Bronchial epithelial cell (primary cell): ENCODE results near the gene NECTIN2. TPM values are rescaled to one million over a fixed set of nuclear protein-coding genes. Genes with fewer than 3 reads are reported as not detected.

Source experiments
- DNase-seq: peaks from one replicate; pipeline ENCODE4 v3.0.0-alpha.2; 2010; ENCODE audit warnings: low read depth
- FAIRE-seq: peaks from 2 replicates; lab custom pipeline; 2011; peaks lifted over from hg19 to GRCh38; lab: Jason Lieb, UNC
- H3K27me3 ChIP-seq: 2 replicates; pipeline ENCODE4 v1.5.1; 2011; ENCODE audit warnings: low read length; ENCODE audit not compliant: control insufficient read depth, insufficient read depth
- H3K36me3 ChIP-seq: 2 replicates; pipeline ENCODE4 v1.5.1; 2011; ENCODE audit warnings: low read length; ENCODE audit not compliant: control insufficient read depth, insufficient read depth
- H3K4me3 ChIP-seq: 2 replicates; pipeline ENCODE4 v1.5.1; 2011; ENCODE audit warnings: mild to moderate bottlenecking, low read depth, low read length, control low read depth
- total RNA-seq: library from RNA; depleted of rRNA; stranded (reverse); fragments of >200 nt; gene quantifications from 2 replicates; pipeline ENCODE4 v1.2.1, GENCODE V29; 2014
- TF ChIP-seq, protein P1 (sequence below): IDR thresholded peaks from 2 replicates; pipeline ENCODE4 v1.5.1; 2011; ENCODE audit warnings: mild to moderate bottlenecking, moderate library complexity, low read length, control low read depth, inconsistent platforms; ENCODE audit not compliant: insufficient read depth, severe bottlenecking

The NECTIN2 gene
- total RNA-seq, 1 donor from 2014 or later = 30.3 TPM

DNA sequence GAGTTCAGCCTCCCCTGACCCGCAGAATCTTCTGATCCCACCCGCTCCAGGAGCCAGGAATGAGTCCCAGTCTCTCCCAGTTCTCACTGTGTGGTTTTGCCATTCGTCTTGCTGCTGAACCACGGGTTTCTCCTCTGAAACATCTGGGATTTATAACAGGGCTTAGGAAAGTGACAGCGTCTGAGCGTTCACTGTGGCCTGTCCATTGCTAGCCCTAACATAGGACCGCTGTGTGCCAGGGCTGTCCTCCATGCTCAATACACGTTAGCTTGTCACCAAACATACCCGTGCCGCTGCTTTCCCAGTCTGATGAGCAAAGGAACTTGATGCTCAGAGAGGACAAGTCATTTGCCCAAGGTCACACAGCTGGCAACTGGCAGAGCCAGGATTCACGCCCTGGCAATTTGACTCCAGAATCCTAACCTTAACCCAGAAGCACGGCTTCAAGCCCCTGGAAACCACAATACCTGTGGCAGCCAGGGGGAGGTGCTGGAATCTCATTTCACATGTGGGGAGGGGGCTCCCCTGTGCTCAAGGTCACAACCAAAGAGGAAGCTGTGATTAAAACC lies 58.4 kb downstream of the NECTIN2 start:
- H3K4me3 ChIP-seq = no peak overlapping the region
- FAIRE-seq = no peak
- peaks cover 15% of the 10 kb centered on the region for H3K36me3 ChIP-seq
- TF ChIP-seq, protein P1, sequence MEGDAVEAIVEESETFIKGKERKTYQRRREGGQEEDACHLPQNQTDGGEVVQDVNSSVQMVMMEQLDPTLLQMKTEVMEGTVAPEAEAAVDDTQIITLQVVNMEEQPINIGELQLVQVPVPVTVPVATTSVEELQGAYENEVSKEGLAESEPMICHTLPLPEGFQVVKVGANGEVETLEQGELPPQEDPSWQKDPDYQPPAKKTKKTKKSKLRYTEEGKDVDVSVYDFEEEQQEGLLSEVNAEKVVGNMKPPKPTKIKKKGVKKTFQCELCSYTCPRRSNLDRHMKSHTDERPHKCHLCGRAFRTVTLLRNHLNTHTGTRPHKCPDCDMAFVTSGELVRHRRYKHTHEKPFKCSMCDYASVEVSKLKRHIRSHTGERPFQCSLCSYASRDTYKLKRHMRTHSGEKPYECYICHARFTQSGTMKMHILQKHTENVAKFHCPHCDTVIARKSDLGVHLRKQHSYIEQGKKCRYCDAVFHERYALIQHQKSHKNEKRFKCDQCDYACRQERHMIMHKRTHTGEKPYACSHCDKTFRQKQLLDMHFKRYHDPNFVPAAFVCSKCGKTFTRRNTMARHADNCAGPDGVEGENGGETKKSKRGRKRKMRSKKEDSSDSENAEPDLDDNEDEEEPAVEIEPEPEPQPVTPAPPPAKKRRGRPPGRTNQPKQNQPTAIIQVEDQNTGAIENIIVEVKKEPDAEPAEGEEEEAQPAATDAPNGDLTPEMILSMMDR = peak; percentile 17
- no peaks in the 10 kb centered on the region for H3K27me3 ChIP-seq
- no peak for DNase-seq

DNA sequence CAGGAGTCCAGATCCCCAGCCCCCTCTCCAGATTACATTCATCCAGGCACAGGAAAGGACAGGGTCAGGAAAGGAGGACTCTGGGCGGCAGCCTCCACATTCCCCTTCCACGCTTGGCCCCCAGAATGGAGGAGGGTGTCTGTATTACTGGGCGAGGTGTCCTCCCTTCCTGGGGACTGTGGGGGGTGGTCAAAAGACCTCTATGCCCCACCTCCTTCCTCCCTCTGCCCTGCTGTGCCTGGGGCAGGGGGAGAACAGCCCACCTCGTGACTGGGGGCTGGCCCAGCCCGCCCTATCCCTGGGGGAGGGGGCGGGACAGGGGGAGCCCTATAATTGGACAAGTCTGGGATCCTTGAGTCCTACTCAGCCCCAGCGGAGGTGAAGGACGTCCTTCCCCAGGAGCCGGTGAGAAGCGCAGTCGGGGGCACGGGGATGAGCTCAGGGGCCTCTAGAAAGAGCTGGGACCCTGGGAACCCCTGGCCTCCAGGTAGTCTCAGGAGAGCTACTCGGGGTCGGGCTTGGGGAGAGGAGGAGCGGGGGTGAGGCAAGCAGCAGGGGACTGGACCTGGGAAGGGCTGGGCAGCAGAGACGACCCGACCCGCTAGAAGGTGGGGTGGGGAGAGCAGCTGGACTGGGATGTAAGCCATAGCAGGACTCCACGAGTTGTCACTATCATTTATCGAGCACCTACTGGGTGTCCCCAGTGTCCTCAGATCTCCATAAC lies 59.5 kb downstream of the NECTIN2 start, which contains the start of gene APOE:
APOE (plus strand) TSS at position 360 of the 724 bp plus-strand sequence. CDS start 829 bp downstream, outside the sequence.
- TF ChIP-seq, protein P1 = no peak
- peak within 1 kb of the TSS; percentile 26 for H3K4me3 ChIP-seq
- DNase-seq (no peak), FAIRE-seq (no peak)
- H3K36me3 ChIP-seq = peaks cover 11% of the 10 kb centered on the region
- no peaks in the 10 kb centered on the region for H3K27me3 ChIP-seq

DNA sequence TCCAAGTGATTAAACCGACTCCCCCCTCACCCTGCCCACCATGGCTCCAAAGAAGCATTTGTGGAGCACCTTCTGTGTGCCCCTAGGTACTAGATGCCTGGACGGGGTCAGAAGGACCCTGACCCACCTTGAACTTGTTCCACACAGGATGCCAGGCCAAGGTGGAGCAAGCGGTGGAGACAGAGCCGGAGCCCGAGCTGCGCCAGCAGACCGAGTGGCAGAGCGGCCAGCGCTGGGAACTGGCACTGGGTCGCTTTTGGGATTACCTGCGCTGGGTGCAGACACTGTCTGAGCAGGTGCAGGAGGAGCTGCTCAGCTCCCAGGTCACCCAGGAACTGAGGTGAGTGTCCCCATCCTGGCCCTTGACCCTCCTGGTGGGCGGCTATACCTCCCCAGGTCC lies 61.5 kb downstream of the NECTIN2 start:
- FAIRE-seq (no peak), DNase-seq (no peak)
- Histone ChIP-seq H3K36me3 (peaks cover 4% of the 10 kb centered on the region), H3K27me3 (no peaks in the 10 kb centered on the region), H3K4me3 (no peak overlapping the region)
- TF ChIP-seq, protein P1 = no peak

DNA sequence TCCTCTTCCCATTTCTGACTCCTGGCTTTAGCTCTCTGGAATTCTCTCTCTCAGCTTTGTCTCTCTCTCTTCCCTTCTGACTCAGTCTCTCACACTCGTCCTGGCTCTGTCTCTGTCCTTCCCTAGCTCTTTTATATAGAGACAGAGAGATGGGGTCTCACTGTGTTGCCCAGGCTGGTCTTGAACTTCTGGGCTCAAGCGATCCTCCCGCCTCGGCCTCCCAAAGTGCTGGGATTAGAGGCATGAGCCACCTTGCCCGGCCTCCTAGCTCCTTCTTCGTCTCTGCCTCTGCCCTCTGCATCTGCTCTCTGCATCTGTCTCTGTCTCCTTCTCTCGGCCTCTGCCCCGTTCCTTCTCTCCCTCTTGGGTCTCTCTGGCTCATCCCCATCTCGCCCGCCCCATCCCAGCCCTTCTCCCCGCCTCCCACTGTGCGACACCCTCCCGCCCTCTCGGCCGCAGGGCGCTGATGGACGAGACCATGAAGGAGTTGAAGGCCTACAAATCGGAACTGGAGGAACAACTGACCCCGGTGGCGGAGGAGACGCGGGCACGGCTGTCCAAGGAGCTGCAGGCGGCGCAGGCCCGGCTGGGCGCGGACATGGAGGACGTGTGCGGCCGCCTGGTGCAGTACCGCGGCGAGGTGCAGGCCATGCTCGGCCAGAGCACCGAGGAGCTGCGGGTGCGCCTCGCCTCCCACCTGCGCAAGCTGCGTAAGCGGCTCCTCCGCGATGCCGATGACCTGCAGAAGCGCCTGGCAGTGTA lies 62.2 kb downstream of the NECTIN2 start:
- no peak overlapping the region for H3K4me3 ChIP-seq
- no peaks in the 10 kb centered on the region for H3K27me3 ChIP-seq
- DNase-seq (no peak), FAIRE-seq (no peak)
- H3K36me3 ChIP-seq = no peaks in the 10 kb centered on the region
- TF ChIP-seq, protein P1 = no peak

DNA sequence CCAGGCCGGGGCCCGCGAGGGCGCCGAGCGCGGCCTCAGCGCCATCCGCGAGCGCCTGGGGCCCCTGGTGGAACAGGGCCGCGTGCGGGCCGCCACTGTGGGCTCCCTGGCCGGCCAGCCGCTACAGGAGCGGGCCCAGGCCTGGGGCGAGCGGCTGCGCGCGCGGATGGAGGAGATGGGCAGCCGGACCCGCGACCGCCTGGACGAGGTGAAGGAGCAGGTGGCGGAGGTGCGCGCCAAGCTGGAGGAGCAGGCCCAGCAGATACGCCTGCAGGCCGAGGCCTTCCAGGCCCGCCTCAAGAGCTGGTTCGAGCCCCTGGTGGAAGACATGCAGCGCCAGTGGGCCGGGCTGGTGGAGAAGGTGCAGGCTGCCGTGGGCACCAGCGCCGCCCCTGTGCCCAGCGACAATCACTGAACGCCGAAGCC lies 62.8 kb downstream of the NECTIN2 start:
- no peak for FAIRE-seq
- Histone ChIP-seq H3K36me3 (no peaks in the 10 kb centered on the region), H3K4me3 (no peak overlapping the region), H3K27me3 (no peaks in the 10 kb centered on the region)
- TF ChIP-seq, protein P1 = no peak
- DNase-seq = no peak
